Measurements from ENCODE around the gene CAV1.

GRCh38 chr7:116483271-116483942 is 41.4 kb upstream of the CAV1 start:
- TF ChIP-seq HDGF (IDR thresholded peaks at IDR 0.05; ENCODE audit: borderline replicate concordance), result no peak
- no peak for TF ChIP-seq SP1 (IDR thresholded peaks at IDR 0.05)
- TF ChIP-seq FOXA1 (IDR thresholded peaks at IDR 0.05), result no peak
- TF ChIP-seq FOXM1 (IDR thresholded peaks at IDR 0.05; ENCODE audit: borderline replicate concordance), result no peak
- no peak for TF ChIP-seq SUZ12 (IDR thresholded peaks at IDR 0.05)
- no peak for TF ChIP-seq L3MBTL2 (conservative IDR thresholded peaks at IDR 0.05)
- no peak for TF ChIP-seq BHLHE40 (IDR thresholded peaks at IDR 0.05; ENCODE audit: borderline replicate concordance)
- no peak for TF ChIP-seq ARNT (IDR thresholded peaks at IDR 0.05)
- TF ChIP-seq ZNF384 (IDR thresholded peaks at IDR 0.05), result no peak
- TF ChIP-seq NFRKB (IDR thresholded peaks at IDR 0.05), result no peak

Measured in HEK293T (cell line).